DMS114 treated with DMSO at 0.1 percent for 48 hours (cell line): ENCODE results near the gene ATP7A.
"Not testable (repeated sequence)": the region's sequence is repeated elsewhere in the genome, so short reads cannot be mapped to it uniquely, and the experiment has no call there.

Experiments used
- DNase-seq: peaks from one replicate; lab custom pipeline; 2025; ENCODE audit not compliant: unreplicated experiment; lab: John Stamatoyannopoulos, UW

Gene ATP7A

DNA sequence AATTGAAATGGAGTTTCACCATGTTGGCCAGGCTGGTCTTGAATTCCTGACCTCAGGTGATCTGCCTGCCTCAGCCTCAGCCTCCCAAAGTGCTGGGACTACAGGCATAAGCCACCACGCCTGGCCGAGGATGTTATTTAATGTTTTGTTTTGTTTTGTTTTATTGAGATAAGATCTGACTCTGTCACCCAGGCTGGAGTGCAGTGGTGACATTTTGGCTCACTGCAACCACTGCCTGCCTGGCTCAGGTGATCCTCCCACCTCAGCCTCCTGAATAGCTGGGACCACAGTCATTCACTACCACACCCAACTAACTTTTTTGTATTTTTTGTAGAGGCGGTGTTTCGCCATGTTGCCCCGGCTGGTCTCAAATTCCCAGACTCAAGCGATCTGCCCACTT is 34.5 kb downstream of the ATP7A start:
- not testable (repeated sequence) for DNase-seq

DNA sequence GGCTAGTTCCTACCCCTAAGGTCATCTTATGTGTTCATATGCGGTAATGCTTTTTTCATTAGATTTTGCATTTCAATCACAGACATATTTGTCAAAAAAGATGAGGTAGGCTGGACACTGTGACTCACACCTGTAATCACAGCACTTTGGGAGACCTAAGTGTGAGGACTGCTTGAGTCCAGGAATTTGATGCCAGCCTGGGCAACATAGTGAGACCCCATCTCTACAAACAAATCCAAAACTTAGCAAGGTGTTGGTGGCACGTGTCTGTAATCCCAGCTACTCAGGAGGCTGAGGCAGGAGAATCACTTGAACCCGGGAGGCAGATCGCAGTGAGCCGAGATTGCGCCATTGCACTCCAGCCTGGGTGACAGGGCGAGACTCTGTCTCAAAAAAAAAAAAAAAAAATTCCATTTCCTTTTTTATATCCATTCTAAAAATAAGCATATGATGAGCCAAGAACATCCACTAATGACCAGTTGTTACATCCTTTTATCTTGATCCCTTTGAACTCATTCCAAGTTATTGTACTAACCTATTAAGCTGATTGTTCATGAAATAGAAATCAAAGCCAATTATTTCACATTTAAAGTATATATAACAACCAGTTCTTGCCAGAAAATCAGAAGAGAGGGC is 35.5 kb downstream of the ATP7A start:
- no peak for DNase-seq

- no peak for DNase-seq
Observed at GRCh38 chrX:77946571-77946970, 36.1 kb downstream of the ATP7A start.

DNA sequence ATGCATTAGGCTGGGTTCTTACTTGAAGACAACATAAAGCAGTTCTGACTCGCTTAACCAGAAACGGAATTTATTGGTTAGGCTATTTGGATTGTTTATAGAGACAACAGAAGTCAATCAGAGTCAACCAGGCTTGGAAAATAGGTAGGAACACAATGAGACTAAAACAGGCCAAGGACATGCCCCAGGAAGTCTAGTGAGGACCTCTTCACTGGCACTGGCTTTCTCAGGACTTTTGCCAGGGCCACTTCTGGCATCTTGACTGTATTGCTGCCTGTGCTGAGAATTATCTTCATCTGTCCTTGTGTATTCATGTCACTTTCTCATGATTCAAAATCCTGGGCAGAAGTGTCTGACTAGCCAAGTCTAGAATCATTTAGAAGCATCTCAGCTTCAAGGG is 39.3 kb downstream of the ATP7A start:
- DNase-seq = no peak

- no peak for DNase-seq
Observed at GRCh38 chrX:77952173-77952572, 41.7 kb downstream of the ATP7A start.

GRCh38 chrX:77953302-77953701 is 42.8 kb downstream of the ATP7A start:
- no peak for DNase-seq

DNA sequence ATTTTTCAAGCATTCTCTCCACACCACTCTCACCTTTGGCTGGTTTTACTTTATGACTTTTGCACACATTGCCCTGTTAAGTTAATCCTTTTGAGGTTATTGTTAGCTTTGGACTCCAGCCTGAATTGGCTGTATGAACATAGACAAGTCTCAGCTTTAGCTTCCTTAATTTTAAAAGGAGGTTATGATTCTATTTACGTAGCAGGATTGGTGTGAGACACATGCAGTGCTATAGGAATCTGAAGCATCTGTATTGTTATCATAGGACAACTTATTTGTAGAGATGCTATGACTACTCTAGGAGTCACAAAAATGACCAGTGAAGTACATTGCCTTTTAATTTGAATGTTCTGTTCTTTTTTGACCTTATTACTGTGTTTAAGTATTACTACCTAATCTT is 43.2 kb downstream of the ATP7A start:
- DNase-seq = no peak

- no peak for DNase-seq
Observed at GRCh38 chrX:77960567-77960966, 50.1 kb downstream of the ATP7A start.

- no peak for DNase-seq
Observed at GRCh38 chrX:77961063-77961462, 50.6 kb downstream of the ATP7A start.

GRCh38 chrX:77962068-77962902 is 51.8 kb downstream of the ATP7A start:
- DNase-seq = no peak

- DNase-seq = no peak
Observed at GRCh38 chrX:77966361-77966760, 55.9 kb downstream of the ATP7A start.

GRCh38 chrX:77967631-77968030 is 57.1 kb downstream of the ATP7A start:
- DNase-seq = no peak

- no peak for DNase-seq
Observed at GRCh38 chrX:77969538-77969937, 59.0 kb downstream of the ATP7A start, which contains the start of gene PGAM4. Gene PGAM4, minus strand, starts transcription at chrX:77969638. Its CDS starts 0 bp downstream, at chrX:77969638.

DNA sequence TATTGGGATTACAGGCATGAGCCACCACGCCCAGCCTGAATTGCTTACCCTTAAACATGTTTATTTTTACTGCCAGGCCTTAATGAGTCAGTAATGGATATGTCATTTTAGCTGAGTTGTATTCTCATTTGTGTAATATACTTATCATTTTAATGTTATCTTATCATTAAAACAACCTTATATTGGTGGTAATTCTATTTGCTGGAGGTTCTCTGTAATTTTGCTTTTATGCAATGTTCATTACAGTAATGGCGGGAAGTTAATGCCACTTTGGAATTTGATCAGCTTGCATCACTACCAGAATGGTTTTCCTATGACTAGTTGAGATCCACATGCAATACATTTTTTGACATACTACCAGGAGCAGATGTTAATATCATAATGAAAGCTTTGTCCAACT is 65.3 kb downstream of the ATP7A start:
- DNase-seq = no peak

DNA sequence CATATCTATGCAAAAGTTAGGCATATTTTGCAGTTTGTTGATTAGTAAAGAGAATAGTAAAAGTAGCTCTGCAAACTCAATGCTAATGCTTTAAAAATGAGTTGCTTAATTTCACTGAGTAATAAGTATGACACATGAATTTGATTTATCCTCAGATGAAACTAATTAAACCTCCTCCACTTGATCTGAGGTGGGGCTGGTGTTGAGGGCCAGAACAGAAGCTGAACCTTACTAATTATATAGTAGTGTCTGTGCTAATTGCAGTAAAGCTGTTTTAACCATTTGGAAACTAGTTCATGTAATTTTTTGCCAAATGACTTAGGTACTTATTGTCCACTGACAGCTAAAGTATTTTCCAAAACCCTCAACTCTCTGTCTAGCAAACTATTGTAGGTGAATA is 66.6 kb downstream of the ATP7A start:
- DNase-seq = no peak

DNA sequence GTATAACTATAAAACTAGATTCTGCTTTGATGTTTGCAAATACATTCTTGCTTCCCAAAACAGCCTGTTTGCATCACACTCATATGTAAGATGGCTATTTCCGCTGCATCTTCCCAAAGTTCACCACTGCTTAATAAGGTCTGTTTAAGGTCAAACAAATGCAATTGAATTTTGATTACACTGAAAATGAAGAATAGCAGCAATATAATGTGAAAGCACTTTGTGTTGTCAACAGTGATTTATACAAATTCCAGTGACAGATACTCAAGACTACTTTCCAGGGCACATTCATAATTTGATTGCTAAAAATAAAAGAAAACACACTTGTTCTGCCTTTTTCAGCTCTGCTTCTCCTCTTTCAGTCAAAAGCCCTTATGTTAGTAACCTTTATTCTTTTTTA is 67.0 kb downstream of the ATP7A start:
- DNase-seq = no peak

DNA sequence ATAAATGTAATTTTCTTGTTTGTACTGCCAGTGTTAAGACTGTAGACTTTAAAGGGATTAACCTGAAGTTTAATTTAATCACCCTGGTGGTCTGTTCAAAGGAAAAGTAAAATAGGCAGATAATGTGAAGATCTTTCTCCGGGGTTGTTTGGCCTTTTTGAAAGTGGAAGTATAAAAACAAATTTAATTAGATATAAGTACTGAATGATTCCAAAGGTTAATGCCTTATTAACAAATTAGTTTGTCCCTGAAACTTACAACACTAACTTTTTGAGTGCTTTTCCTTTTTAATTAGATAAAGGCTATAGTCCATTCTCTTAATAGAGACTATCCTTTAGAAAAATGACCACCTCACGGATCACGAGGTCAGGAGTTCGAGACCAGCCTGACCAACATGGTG is 69.4 kb downstream of the ATP7A start:
- no peak for DNase-seq

DNA sequence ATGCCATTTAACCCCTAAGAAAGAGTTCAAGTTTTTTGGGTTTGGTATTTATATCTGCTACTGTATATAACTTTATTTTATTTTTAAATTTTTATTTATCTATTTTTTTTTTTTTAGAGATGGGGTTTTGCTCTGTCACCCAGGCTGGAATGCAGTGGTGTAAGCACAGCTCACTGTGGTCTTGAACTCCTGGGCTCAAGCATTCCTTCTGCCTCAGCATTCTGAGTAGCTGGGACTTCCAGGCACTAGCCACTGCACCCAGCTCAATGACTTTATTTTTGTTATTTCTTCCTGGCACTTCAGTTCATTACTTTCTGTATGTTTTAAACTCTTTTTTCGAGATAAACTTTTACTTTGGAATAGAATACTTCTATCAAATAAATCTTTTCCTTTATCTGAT is 101.4 kb downstream of the ATP7A start:
- no peak for DNase-seq

GRCh38 chrX:78019586-78020483 is 109.3 kb downstream of the ATP7A start:
- no peak for DNase-seq

DNA sequence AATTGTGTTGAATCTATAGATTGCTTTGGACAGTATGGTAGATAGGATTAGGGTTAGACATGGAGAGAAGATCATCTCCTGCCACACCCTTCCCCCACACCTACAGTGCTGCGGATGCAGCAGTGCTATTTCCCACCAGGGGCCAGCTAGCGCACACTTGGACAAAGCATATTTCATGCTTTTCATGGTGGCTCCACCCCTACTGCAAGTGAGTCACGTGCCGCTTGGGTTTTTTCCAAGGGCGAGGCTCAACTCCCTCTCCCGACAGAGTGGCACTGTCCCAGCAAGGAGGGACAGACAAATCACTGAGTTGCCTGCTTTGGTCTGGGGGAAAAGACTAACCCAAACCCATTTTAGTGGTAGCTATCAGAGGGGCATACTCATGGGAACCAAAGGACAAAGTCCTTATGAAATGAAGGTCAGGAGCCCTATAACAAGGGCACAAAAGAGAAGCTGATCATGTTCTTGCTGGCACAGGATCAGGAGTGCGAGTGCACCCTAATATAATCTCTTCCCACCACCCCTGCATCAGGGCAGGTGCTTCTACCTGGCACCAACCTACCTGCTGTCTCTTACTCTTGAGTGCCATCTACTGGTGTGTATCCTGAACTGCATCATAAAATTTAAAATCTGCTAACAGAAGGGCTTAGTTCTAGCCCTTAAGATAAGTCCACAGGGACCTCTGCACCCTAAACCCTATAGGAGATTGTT is 114.0 kb downstream of the ATP7A start:
- DNase-seq = no peak

GRCh38 chrX:78027798-78028197 is 117.3 kb downstream of the ATP7A start:
- DNase-seq = no peak
